SK-N-SH (cell line): ENCODE results near the gene CDK15. TPM values are rescaled to one million over a fixed set of nuclear protein-coding genes. Genes with fewer than 3 reads are reported as not detected.

Source experiments
- CTCF ChIA-PET: fragments of 300-600, 350-600 bp; formaldehyde crosslinking; extraction: SDS; loops from one replicate; lab custom pipeline; 2021; lab: Yijun Ruan, JAX
- POLR2A ChIA-PET: fragments of 350-600 bp; sonication (Branson Sonifier 250); formaldehyde crosslinking; extraction: SDS; loops from one replicate; lab custom pipeline; 2020; ENCODE audit warnings: antibody characterized with exemption, inconsistent platforms; lab: Yijun Ruan, JAX
- DNase-seq: peaks from one replicate; pipeline ENCODE4 v3.0.0; 2012
- H2AFZ ChIP-seq: fragments of 200-600 bp; sonication (generic); 2 replicates; pipeline ENCODE4 v1.8.1; 2016; ENCODE audit warnings: antibody characterized with exemption, mild to moderate bottlenecking, low read depth
- H3F3A ChIP-seq: fragments of 200-600 bp; sonication (generic); replicated peaks from 2 replicates; pipeline ENCODE3; 2016; ENCODE audit warnings: antibody characterized with exemption, mild to moderate bottlenecking; ENCODE audit not compliant: insufficient read depth
- H3K27ac ChIP-seq, 2 experiments: fragments of 200-500 bp in 1 of 2; fragments of 200-600 bp in 1 of 2; sonication (Bioruptor generic) in 1 of 2; sonication (generic), shearing (Covaris generic) in 1 of 2; 2 replicates each; pipeline versions ENCODE4 v1.5.1 to v1.6.1; 2014 to 2016; ENCODE audit warnings: low read depth in 2 of 2, inconsistent platforms in 1 of 2, low read length in 1 of 2, mild to moderate bottlenecking in 1 of 2, mixed read lengths in 1 of 2
- H3K27me3 ChIP-seq: fragments of 200-600 bp; sonication (generic), shearing (Covaris generic); 2 replicates; pipeline ENCODE4 v1.6.1; 2016; ENCODE audit warnings: mixed run types; ENCODE audit not compliant: insufficient read depth
- H3K36me3 ChIP-seq, 2 experiments: fragments of 200-500 bp in 1 of 2; fragments of 200-600 bp in 1 of 2; sonication (Bioruptor generic) in 1 of 2; sonication (generic) in 1 of 2; replicated peaks in 1 of 2; 2 replicates each; pipeline versions ENCODE3 to v1.5.1; 2014 to 2016; ENCODE audit warnings: low read length in 1 of 2, mild to moderate bottlenecking in 1 of 2; ENCODE audit not compliant: insufficient read depth in 2 of 2, control insufficient read depth in 1 of 2
- H3K4me1 ChIP-seq, 2 experiments: fragments of 200-500 bp in 1 of 2; fragments of 200-600 bp in 1 of 2; sonication (Bioruptor generic) in 1 of 2; sonication (generic), shearing (Covaris generic) in 1 of 2; 2 replicates each; pipeline versions ENCODE4 v1.5.1 to v1.6.1; 2014 to 2016; ENCODE audit warnings: low read depth in 1 of 2, low read length in 1 of 2, mixed run types in 1 of 2; ENCODE audit not compliant: insufficient read depth in 2 of 2, control insufficient read depth in 1 of 2
- H3K4me2 ChIP-seq: fragments of 200-600 bp; sonication (generic), shearing (Covaris generic); 2 replicates; pipeline ENCODE4 v1.6.1; 2017; ENCODE audit warnings: mixed run types
- H3K4me3 ChIP-seq, 2 experiments: fragments of 200-500 bp in 1 of 2; fragments of 200-600 bp in 1 of 2; sonication (Bioruptor generic) in 1 of 2; sonication (generic), shearing (Covaris generic) in 1 of 2; 2 replicates each; pipeline versions ENCODE4 v1.5.1 to v1.8.1; 2014 to 2016; ENCODE audit warnings: low read depth in 2 of 2, inconsistent platforms in 1 of 2, low read length in 1 of 2, mild to moderate bottlenecking in 1 of 2, mixed read lengths in 1 of 2, moderate library complexity in 1 of 2
- H3K79me2 ChIP-seq: fragments of 200-600 bp; sonication (generic); 2 replicates; pipeline ENCODE4 v1.8.1; 2017; ENCODE audit warnings: mild to moderate bottlenecking; ENCODE audit not compliant: insufficient read depth
- H3K9ac ChIP-seq: fragments of 200-600 bp; sonication (generic); 2 replicates; pipeline ENCODE4 v1.6.1; 2017; ENCODE audit warnings: mixed run types
- H3K9me2 ChIP-seq: fragments of 200-600 bp; sonication (generic); 2 replicates; pipeline ENCODE4 v1.6.1; 2017; ENCODE audit warnings: mixed run types
- H3K9me3 ChIP-seq: fragments of 200-600 bp; sonication (generic); 2 replicates; pipeline ENCODE4 v1.6.1; 2017; ENCODE audit warnings: mixed run types, mild to moderate bottlenecking, moderate library complexity
- H4K20me1 ChIP-seq: fragments of 200-600 bp; sonication (generic); 2 replicates; pipeline ENCODE4 v1.6.1; 2017; ENCODE audit warnings: mild to moderate bottlenecking, mixed run types; ENCODE audit not compliant: insufficient read depth
- CHD2 ChIP-seq: fragments of 150-350 bp; IDR thresholded peaks from 2 replicates; pipeline ENCODE4 v1.6.1; 2018; ENCODE audit warnings: low read length; ENCODE audit not compliant: partially characterized antibody
- ELF1 ChIP-seq: IDR thresholded peaks from 2 replicates; pipeline ENCODE4 v1.4.0; 2012
- EP300 ChIP-seq, 2 experiments: IDR thresholded peaks; 2 replicates each; pipeline versions ENCODE4 v1.4.0 to v1.6.1; 2012; ENCODE audit warnings: borderline replicate concordance in 1 of 2, low read depth in 1 of 2, low read length in 1 of 2
- FOSL2 ChIP-seq: IDR thresholded peaks from 2 replicates; pipeline ENCODE4 v1.4.0; 2012; ENCODE audit warnings: low read depth, mild to moderate bottlenecking, moderate library complexity, borderline replicate concordance
- FOXJ3 ChIP-seq: sonication (generic); formaldehyde crosslinking; IDR thresholded peaks from 2 replicates; pipeline ENCODE4 v1.5.1; 2020; ENCODE audit warnings: mild to moderate bottlenecking, missing genetic modification reagents
- GABPA ChIP-seq: IDR thresholded peaks from 2 replicates; pipeline ENCODE4 v1.4.0; 2012; ENCODE audit warnings: low read depth, mild to moderate bottlenecking
- RAD21 ChIP-seq: IDR thresholded peaks from 2 replicates; pipeline ENCODE4 v1.6.1; 2012; ENCODE audit warnings: mild to moderate bottlenecking, low read length
- RFX5 ChIP-seq: IDR thresholded peaks from 2 replicates; pipeline ENCODE4 v1.6.1; 2012; ENCODE audit warnings: mild to moderate bottlenecking, improper control_type of control experiment, low read length
- RXRA ChIP-seq: IDR thresholded peaks from 2 replicates; pipeline ENCODE4 v1.4.0; 2012; ENCODE audit warnings: low read depth, mild to moderate bottlenecking, borderline replicate concordance
- SIN3A ChIP-seq: IDR thresholded peaks from 2 replicates; pipeline ENCODE4 v1.6.1; 2012; ENCODE audit warnings: low read depth, mild to moderate bottlenecking, low read length, moderate library complexity, borderline replicate concordance
- TAF1 ChIP-seq: IDR thresholded peaks from 2 replicates; pipeline ENCODE4 v1.6.1; 2012; ENCODE audit warnings: low read depth, mild to moderate bottlenecking, low read length, moderate library complexity, borderline replicate concordance
- WGBS: methylation state at CpG from one replicate; pipeline ENCODE4 v1.1.6; 2017; ENCODE audit warnings: low lambda C conversion rate; 5-methylcytosine and 5-hydroxymethylcytosine counted together
- polyA plus RNA-seq, 3 experiments: library from polyadenylated mRNA; depleted of rRNA; stranded (reverse); fragments of >200 nt; gene quantifications; 2 replicates each; pipeline ENCODE4 v1.2.3, GENCODE V29; 2012
- TF ChIP-seq, protein P1 (sequence below): IDR thresholded peaks from 2 replicates; pipeline ENCODE4 v1.6.1; 2012; ENCODE audit warnings: mild to moderate bottlenecking, low read depth, low read length, moderate library complexity
- TF ChIP-seq, protein P2 (sequence below): IDR thresholded peaks from 2 replicates; pipeline ENCODE4 v1.4.0; 2012; ENCODE audit warnings: low read depth, borderline replicate concordance

CDK15 gene
- polyA plus RNA-seq, 1 of the 3 experiments (the other 2 are of a cell fraction), result 1.8 TPM

- TF ChIP-seq FOXJ3 (no peak), RAD21 (peak; percentile 99), ELF1 (no peak), TAF1 (peak; percentile 43; the same call in 1 of the 2 replicates), GABPA (no peak)
- TF ChIP-seq, protein P1, sequence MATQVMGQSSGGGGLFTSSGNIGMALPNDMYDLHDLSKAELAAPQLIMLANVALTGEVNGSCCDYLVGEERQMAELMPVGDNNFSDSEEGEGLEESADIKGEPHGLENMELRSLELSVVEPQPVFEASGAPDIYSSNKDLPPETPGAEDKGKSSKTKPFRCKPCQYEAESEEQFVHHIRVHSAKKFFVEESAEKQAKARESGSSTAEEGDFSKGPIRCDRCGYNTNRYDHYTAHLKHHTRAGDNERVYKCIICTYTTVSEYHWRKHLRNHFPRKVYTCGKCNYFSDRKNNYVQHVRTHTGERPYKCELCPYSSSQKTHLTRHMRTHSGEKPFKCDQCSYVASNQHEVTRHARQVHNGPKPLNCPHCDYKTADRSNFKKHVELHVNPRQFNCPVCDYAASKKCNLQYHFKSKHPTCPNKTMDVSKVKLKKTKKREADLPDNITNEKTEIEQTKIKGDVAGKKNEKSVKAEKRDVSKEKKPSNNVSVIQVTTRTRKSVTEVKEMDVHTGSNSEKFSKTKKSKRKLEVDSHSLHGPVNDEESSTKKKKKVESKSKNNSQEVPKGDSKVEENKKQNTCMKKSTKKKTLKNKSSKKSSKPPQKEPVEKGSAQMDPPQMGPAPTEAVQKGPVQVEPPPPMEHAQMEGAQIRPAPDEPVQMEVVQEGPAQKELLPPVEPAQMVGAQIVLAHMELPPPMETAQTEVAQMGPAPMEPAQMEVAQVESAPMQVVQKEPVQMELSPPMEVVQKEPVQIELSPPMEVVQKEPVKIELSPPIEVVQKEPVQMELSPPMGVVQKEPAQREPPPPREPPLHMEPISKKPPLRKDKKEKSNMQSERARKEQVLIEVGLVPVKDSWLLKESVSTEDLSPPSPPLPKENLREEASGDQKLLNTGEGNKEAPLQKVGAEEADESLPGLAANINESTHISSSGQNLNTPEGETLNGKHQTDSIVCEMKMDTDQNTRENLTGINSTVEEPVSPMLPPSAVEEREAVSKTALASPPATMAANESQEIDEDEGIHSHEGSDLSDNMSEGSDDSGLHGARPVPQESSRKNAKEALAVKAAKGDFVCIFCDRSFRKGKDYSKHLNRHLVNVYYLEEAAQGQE, result no peak
Observed at GRCh38 chr2:201860636-201861066, 54.3 kb downstream of the CDK15 start (continued).

- no peaks in the 10 kb centered on the region for H3K27me3 ChIP-seq
- peaks cover 6 to 24% of the 10 kb centered on the region in 2 experiments for H3K4me1 ChIP-seq
- H3K9me2 ChIP-seq, result no peaks in the 10 kb centered on the region
- no peaks in the 10 kb centered on the region for H3K79me2 ChIP-seq
- no peak overlapping the region for H3K27ac ChIP-seq
- H2AFZ ChIP-seq, result no peak overlapping the region
- no peak overlapping the region for H3K4me3 ChIP-seq
- TF ChIP-seq SIN3A (no peak), FOSL2 (no peak), FOXJ3 (no peak), EP300 (IDR thresholded peaks at IDR 0.05; ENCODE audit: borderline replicate concordance in 1 of 2, low read depth in 1 of 2, low read length in 1 of 2) (no peak), CHD2 (no peak), RAD21 (no peak), RXRA (no peak), ELF1 (no peak), RFX5 (no peak)
- TF ChIP-seq, protein P2, sequence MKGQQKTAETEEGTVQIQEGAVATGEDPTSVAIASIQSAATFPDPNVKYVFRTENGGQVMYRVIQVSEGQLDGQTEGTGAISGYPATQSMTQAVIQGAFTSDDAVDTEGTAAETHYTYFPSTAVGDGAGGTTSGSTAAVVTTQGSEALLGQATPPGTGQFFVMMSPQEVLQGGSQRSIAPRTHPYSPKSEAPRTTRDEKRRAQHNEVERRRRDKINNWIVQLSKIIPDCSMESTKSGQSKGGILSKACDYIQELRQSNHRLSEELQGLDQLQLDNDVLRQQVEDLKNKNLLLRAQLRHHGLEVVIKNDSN, result no peak
- CTCF ChIA-PET, result interaction anchor here (0.7 to 5.8 kb wide), 4 partner anchors 119 to 315 kb away, joined by 3 to 76 read pairs (median 10); no protein-coding TSS in a partner anchor
- POLR2A ChIA-PET, result no interaction called here
- H3K36me3 ChIP-seq, result no peaks in the 10 kb centered on the region
- H3F3A ChIP-seq, result peaks cover 8% of the 10 kb centered on the region
- H4K20me1 ChIP-seq, result no peaks in the 10 kb centered on the region
- no peak for DNase-seq
- H3K9me3 ChIP-seq, result no peaks in the 10 kb centered on the region
- no peak overlapping the region for H3K9ac ChIP-seq
- 94% methylated on average over 7 of the region's 7 CpGs for WGBS
- no peak overlapping the region for H3K4me2 ChIP-seq
Observed at GRCh38 chr2:201862843-201863242, 56.5 kb downstream of the CDK15 start.
